ENCODE results near the gene PRUNE2.

GRCh38 chr9:76697554-76697953 lies 208.4 kb downstream of the PRUNE2 start:
- TF ChIP-seq HNF4A (conservative IDR thresholded peaks at IDR 0.05) = no peak
- no peak for TF ChIP-seq REST (IDR thresholded peaks at IDR 0.05)
- no peak for TF ChIP-seq CTCF (IDR thresholded peaks at IDR 0.05; ENCODE audit: low read depth, low read length, missing input control)
- no peak for TF ChIP-seq GABPA (IDR thresholded peaks at IDR 0.05 in 1 of 2, conservative IDR thresholded peaks at IDR 0.05 in 1 of 2)
- TF ChIP-seq TAF1 (conservative IDR thresholded peaks at IDR 0.05) = no peak
